Aorta (tissue), 5 donors: ENCODE measurements around the gene CRACR2A. TPM values are rescaled to one million over a fixed set of nuclear protein-coding genes. Genes with fewer than 3 reads are reported as not detected.

Experiments used
- ATAC-seq: fragments of 200-7000 bp; cut with Tn5 transposase; one replicate; pipeline ENCODE4 v1.9.1; 2022; ENCODE audit warnings: moderate library complexity; ENCODE audit not compliant: low FRiP score
- DNase-seq, 2 donors: peaks; one replicate each; pipeline ENCODE4 v3.0.0-alpha.2; 2020
- H3K27ac ChIP-seq, 2 donors: one replicate each; pipeline ENCODE4 v1.5.1; 2013; ENCODE audit warnings: low read length in 2 of 2, mild to moderate bottlenecking in 2 of 2, moderate library complexity in 2 of 2, control low read depth in 1 of 2, inconsistent platforms in 1 of 2, low read depth in 1 of 2
- H3K27me3 ChIP-seq, 2 donors: one replicate each; pipeline ENCODE4 v1.6.1; 2013; ENCODE audit warnings: control low read depth in 1 of 2, low read length in 1 of 2, mild to moderate bottlenecking in 1 of 2, moderate library complexity in 1 of 2; ENCODE audit not compliant: insufficient read depth in 2 of 2, control insufficient read depth in 1 of 2
- H3K36me3 ChIP-seq, 2 donors: one replicate each; pipeline ENCODE4 v1.6.1; 2013; ENCODE audit warnings: control low read depth in 1 of 2, low read length in 1 of 2, mild to moderate bottlenecking in 1 of 2; ENCODE audit not compliant: insufficient read depth in 2 of 2, control insufficient read depth in 1 of 2
- H3K4me1 ChIP-seq, 2 donors: one replicate each; pipeline ENCODE4 v1.6.1; 2013; ENCODE audit warnings: low read length in 2 of 2, control low read depth in 1 of 2, mild to moderate bottlenecking in 1 of 2, moderate library complexity in 1 of 2; ENCODE audit not compliant: insufficient read depth in 2 of 2, control insufficient read depth in 1 of 2
- H3K4me3 ChIP-seq, 2 donors: one replicate each; pipeline ENCODE4 v1.5.1; 2013; ENCODE audit warnings: low read length in 2 of 2, control low read depth in 1 of 2, mild to moderate bottlenecking in 1 of 2
- H3K9me3 ChIP-seq: one replicate; pipeline ENCODE4 v1.6.1; 2013; ENCODE audit warnings: mild to moderate bottlenecking, low read length; ENCODE audit not compliant: control insufficient read depth
- WGBS, 2 donors: extraction: QIAGEN DNeasy Blood & Tissue Kit; methylation state at CpG; one replicate each; pipeline ENCODE4 v1.1.7; 2013; 5-methylcytosine and 5-hydroxymethylcytosine counted together
- intact Hi-C, 2 donors: fragments of 100-400 bp; cut with DNase I; formaldehyde crosslinking; loops; one replicate each; pipeline versions ENCODE4 v1.14.2 to v1.15.0; 2022
- polyA plus RNA-seq, 2 donors: library from polyadenylated mRNA; stranded (reverse); fragments of 200-250 nt; gene quantifications; one replicate each; pipeline ENCODE4 v1.2.3, GENCODE V29; 2013
- total RNA-seq, 2 donors: library from RNA; stranded (reverse); fragmentation: NEBNext Ultra II Directional; extraction: Animal tissue kit (Norgen Biotek cat#: 25700); gene quantifications; one replicate each; pipeline ENCODE4 v1.2.1, GENCODE V29; 2021
- donor health status: healthy with polysubstance abuse.
- donor health status: Bipolar disorder and iron deficiency.
- donor health status: DM: no; HTN: no; CAD: no.
- donor health status: DM: no; HTN: no; CAD: no.
- donor health status: DM: yes; HTN: yes; CAD: no.

Gene CRACR2A
- total and polyA plus RNA-seq, 4 donors = 0.49 to 6.9 (median 4.2) TPM

DNA sequence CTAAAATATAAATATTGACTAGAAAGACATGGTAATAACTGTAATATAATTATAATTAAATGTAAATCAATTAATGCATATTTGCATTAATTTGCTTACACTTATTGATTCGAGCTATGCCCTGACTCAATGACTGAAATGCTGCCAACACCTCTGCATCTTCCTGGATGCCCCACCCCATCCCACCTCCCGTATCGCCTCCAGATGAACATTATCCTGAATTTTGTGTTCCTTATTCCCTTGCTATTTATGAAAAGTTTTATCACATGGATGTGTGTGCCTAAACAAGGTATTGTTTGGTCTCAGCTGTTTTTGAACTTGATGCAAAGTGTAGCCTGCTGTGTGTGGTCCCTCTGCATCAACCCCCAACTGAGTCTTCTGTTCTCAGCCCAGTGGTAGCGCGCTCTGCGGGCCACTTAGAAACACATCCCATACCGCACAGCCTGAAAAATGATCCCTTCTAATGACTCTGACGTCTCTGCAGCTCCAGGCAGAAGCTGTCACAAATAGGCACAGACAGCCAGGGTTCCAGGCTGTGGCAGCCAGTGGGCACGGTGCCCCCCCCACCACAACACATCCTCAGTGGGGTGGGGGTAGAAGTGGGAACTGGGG lies 165.4 kb downstream of the CRACR2A start:
- no peaks in the 10 kb centered on the region for H3K4me1 ChIP-seq
- 38 to 46% methylated on average over 9 of the region's 9 CpGs for WGBS, 2 donors
- peaks cover 6% of the 10 kb centered on the region for H3K9me3 ChIP-seq
- no peak overlapping the region for H3K27ac ChIP-seq
- DNase-seq (peak in 1 of 2 donors; percentile 40), ATAC-seq (no peak)
- no peaks in the 10 kb centered on the region for H3K27me3 ChIP-seq
- intact Hi-C loops = no loop called here
- no peak overlapping the region for H3K4me3 ChIP-seq
- H3K36me3 ChIP-seq = no peaks in the 10 kb centered on the region

- no peaks in the 10 kb centered on the region for H3K4me1 ChIP-seq
- H3K9me3 ChIP-seq = peaks cover 6% of the 10 kb centered on the region
- ATAC-seq = no peak
- peak in 1 of 2 donors; percentile 58 for DNase-seq
- H3K4me3 ChIP-seq = no peak overlapping the region
- no peak overlapping the region for H3K27ac ChIP-seq
- H3K36me3 ChIP-seq = no peaks in the 10 kb centered on the region
- intact Hi-C loops = no loop called here
- no peaks in the 10 kb centered on the region for H3K27me3 ChIP-seq
- 86 to 92% methylated on average over 8 of the region's 8 CpGs for WGBS, 2 donors
Observed at GRCh38 chr12:3583656-3584334, 169.1 kb downstream of the CRACR2A start.

- intact Hi-C loops = no loop called here
- Histone ChIP-seq H3K4me3 (no peak overlapping the region), H3K27ac (no peak overlapping the region), H3K36me3 (no peaks in the 10 kb centered on the region), H3K4me1 (no peaks in the 10 kb centered on the region), H3K9me3 (peaks cover 4% of the 10 kb centered on the region), H3K27me3 (no peaks in the 10 kb centered on the region)
- ATAC-seq (no peak), DNase-seq (peak in 1 of 2 donors; percentile 10)
- 89 to 91% methylated on average over 13 of the region's 13 CpGs for WGBS, 2 donors
Observed at GRCh38 chr12:3580094-3580749, 172.7 kb downstream of the CRACR2A start.

DNA sequence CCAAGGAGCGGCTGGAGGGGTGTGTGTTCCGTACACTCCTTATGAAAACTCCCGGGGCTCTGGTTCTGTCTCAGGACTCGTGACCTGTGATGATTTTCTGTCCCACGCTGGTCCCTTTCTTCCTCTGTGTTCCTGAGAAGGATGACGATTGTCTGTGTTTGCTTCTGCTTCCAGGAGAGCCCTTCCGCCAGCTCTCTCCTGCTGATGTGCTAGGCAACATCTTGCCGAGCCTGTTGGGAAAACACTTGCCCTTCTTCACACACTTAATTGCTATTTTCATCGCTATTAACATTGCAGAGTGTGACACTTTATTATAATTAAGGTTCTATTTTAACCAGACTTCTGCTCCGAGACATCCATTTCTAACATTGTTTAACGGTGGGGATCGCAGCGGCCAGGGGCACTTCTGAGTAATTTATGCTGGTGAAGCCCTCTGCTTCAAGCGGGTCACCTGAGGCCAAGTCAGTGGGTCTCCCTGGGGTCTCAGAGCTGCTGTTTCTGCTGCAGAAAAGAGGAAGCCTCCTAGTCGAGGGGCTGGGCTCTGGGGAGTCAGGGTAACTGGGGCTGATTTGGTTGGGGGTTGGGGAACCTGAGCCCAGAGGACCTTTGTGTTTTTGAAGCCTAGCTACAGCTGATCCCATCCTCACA lies 173.3 kb downstream of the CRACR2A start:
- no peaks in the 10 kb centered on the region for H3K36me3 ChIP-seq
- no peak overlapping the region for H3K27ac ChIP-seq
- H3K27me3 ChIP-seq = no peaks in the 10 kb centered on the region
- intact Hi-C loops = no loop called here
- no peak overlapping the region for H3K4me3 ChIP-seq
- 69 to 70% methylated on average over 15 of the region's 15 CpGs for WGBS, 2 donors
- H3K4me1 ChIP-seq = no peaks in the 10 kb centered on the region
- DNase-seq (peak in 1 of 2 donors; percentile 15), ATAC-seq (no peak)
- H3K9me3 ChIP-seq = peaks cover 4% of the 10 kb centered on the region

DNA sequence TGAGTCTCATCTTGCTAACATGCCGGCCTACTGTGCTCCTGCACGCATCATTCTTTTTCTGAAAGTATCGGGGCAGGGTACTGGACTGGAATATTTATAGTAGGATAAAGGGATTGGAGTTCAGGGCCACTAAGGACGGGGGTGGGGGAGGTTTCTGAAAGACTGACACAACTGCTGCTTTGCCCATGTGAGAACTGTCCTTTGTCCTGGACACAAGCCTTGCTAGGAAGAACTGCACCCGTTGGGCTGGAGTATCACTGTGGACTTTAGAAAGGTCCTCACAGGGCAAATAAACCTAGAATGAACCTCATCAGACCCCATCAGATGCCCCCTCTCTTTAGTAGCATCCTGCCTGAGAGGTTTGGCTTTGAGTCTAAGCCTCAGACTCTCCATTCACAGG lies 174.4 kb downstream of the CRACR2A start:
- intact Hi-C loops = no loop called here
- no peak for ATAC-seq
- H3K9me3 ChIP-seq = no peaks in the 10 kb centered on the region

GRCh38 chr12:3576891-3577290 lies 176.0 kb downstream of the CRACR2A start:
- no peaks in the 10 kb centered on the region for H3K27me3 ChIP-seq
- no peaks in the 10 kb centered on the region for H3K9me3 ChIP-seq
- peak in 1 of 2 donors; percentile 47 for DNase-seq
- no peak overlapping the region for H3K27ac ChIP-seq
- H3K4me3 ChIP-seq = no peak overlapping the region
- no peaks in the 10 kb centered on the region for H3K4me1 ChIP-seq
- intact Hi-C loops = no loop called here
- ATAC-seq = no peak
- no peaks in the 10 kb centered on the region for H3K36me3 ChIP-seq
- 80 to 88% methylated on average over 9 of the region's 9 CpGs for WGBS, 2 donors

More for the DNA sequence above, 174.4 kb downstream of the CRACR2A start:
- Histone ChIP-seq H3K36me3 (no peaks in the 10 kb centered on the region), H3K27ac (no peak overlapping the region), H3K27me3 (no peaks in the 10 kb centered on the region), H3K4me3 (no peak overlapping the region), H3K4me1 (no peaks in the 10 kb centered on the region)
- 58 to 60% methylated on average over 5 of the region's 5 CpGs for WGBS, 2 donors
- no peak for DNase-seq

DNA sequence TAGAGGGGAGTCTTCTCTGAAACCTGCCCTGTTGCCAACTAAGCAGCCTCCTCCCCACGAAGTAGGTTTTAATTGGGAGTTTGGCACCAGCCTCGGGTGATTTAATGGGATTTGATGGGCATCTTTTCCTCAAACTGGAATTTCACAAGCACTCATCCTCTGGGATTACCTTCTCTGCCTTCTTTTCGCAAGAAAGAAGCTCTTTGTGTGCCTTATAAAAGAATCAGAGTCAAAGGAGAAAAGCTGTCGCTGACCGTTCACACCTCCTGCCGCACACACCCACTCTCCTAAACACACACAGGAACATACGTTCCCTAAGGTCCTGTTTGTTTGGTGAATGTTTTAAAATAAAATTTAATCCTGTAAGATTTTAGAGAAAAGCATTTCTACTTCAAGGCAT lies 177.9 kb downstream of the CRACR2A start:
- 39 to 56% methylated on average over 7 of the region's 7 CpGs for WGBS, 2 donors
- Histone ChIP-seq H3K27ac (no peak overlapping the region), H3K27me3 (no peaks in the 10 kb centered on the region), H3K4me3 (no peak overlapping the region), H3K4me1 (no peaks in the 10 kb centered on the region), H3K36me3 (no peaks in the 10 kb centered on the region), H3K9me3 (no peaks in the 10 kb centered on the region)
- DNase-seq (peak in 1 of 2 donors; percentile 1), ATAC-seq (no peak)
- intact Hi-C loops = no loop called here

DNA sequence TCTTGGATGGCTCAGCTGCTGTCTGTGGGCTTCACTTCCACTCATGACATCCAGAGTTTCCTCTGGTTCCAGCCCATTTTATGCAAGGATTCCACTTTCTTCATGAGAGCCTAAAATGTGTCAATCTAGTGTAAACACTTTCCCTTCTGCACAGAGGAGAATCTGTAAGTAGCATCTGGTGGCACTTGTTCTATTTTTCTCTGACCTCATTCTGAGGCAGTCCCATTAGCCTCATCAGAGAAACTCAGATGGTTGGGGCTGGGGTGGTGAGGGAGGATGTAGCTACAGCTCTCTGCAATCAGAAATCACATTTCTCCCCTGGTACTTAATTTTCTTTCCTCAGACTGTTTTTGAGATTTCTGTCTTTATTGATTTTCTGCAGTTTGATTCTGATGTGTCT lies 180.3 kb downstream of the CRACR2A start:
- H3K4me1 ChIP-seq = no peaks in the 10 kb centered on the region
- no peaks in the 10 kb centered on the region for H3K36me3 ChIP-seq
- no peak overlapping the region for H3K4me3 ChIP-seq
- ATAC-seq (no peak), DNase-seq (no peak)
- H3K27me3 ChIP-seq = no peaks in the 10 kb centered on the region
- intact Hi-C loops = no loop called here
- no peak overlapping the region for H3K27ac ChIP-seq
- H3K9me3 ChIP-seq = no peaks in the 10 kb centered on the region
